ENCODE results near the gene CDSN.
"Not testable (repeated sequence)": the region's sequence is repeated elsewhere in the genome, so short reads cannot be mapped to it uniquely, and the experiment has no call there.

The CDSN gene, protein sequence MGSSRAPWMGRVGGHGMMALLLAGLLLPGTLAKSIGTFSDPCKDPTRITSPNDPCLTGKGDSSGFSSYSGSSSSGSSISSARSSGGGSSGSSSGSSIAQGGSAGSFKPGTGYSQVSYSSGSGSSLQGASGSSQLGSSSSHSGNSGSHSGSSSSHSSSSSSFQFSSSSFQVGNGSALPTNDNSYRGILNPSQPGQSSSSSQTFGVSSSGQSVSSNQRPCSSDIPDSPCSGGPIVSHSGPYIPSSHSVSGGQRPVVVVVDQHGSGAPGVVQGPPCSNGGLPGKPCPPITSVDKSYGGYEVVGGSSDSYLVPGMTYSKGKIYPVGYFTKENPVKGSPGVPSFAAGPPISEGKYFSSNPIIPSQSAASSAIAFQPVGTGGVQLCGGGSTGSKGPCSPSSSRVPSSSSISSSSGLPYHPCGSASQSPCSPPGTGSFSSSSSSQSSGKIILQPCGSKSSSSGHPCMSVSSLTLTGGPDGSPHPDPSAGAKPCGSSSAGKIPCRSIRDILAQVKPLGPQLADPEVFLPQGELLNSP

DNA sequence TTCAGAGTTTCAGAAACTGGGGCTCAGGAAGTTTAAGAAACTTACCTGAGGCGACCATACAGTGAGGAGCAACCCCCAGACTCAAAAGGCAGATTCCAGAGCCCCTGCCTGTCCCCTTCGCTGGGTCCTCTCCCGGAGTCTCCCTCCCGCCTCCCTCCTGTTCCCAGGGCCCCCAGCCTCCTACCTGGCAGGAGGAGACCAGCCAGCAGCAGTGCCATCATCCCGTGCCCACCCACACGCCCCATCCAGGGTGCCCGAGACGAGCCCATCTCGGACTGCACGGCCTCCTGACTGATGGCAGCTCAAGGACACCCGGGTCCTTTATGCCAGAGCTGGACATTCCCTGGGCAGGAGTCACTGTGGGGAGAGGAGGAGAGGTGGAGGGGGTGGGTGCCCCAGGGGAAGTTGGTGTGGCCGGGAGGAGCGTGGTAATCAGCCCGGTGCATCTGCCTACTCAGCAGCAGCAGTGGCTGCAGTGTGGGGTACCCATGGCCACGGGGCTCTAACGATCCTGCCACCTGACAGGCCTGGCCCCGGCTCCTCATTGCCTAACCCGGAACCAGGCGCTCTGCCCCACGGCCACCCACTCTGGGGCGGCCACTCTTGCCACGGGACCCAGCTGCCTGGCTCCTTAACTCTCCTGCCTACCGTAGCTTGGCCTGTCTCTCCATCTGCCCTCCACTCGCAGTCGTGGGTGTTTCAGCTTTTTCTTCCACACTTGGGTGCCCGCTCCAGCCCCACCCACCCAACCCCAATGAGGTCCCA is at the start of gene CDSN:
CDSN (minus strand) TSS at position 296 of the 765 bp plus-strand sequence; CDS start at position 269, 27 bp downstream.
- no peak for ATAC-seq

DNA sequence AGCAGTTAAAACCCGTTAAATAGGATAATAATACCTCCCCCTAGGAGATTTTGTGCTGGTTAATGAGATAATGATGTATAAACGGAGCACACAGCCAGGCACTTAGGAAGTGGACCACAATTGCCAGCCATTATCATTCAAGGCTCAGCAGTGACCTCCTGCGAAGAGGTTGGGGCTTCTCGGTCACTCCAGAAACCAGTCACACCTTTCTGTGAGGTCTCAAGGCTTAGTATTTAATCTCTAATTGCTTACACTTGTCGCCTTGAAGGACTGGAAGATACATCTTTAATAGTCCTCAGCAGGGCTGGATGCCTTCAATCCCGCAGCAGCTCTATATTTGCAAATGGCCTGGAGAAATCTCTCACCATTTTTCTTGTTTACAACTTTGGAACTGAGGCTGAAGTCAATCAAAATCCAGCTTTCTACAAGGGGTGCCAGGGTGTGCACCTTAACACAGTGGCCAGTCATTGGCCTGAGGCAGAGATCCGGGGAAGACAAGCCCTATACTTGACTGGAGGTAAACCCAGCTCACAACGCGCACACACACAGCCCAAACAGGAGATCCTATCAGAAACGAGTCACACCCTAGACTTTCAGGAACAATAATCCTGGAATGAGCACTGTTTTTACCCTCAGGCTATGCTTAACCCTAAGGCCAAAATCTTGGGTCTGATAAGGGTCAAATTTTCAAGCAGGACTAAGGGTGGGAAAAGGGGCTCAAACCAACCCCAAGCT is 49.0 kb upstream of the CDSN start:
- ATAC-seq = no peak

DNA sequence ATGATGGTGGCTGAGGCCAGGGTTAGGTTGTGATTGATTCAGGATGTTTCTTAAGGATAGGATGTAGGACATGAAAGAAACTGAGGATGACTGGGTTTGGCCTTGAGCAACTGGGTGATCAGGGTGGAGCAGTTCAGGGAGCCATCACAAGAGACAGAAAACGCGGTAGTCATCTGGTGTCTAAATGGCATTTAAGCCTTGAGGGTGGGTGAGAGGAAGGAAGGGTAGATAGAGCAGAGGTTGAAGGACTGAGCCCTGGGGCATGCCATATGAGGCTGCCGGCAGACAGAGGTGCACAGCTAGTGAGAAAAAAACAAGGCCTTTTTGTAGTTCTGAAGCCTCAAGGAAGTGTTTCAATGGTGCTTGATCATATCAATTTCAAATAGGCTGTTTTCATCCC is 48.4 kb upstream of the CDSN start:
- no peak for ATAC-seq

DNA sequence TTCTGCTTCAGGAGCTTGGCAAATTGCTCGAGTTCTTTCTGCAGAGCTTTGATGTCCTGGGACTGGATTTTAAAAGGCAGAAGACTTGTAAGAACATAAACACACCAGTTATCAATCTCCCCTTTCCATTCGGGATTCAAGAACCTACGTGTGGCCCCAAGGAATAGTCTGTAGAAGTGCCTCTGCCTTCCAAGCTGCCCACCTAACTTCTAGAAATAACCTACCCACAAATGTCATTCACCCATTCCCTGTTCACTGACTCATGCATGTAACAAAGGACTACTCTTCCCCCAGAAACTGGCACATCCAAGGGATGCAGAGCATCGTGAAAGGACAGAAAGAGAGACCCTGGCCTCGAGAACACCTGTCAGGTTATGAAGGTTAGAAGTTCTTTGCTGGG is 45.7 kb upstream of the CDSN start:
- no peak for ATAC-seq

DNA sequence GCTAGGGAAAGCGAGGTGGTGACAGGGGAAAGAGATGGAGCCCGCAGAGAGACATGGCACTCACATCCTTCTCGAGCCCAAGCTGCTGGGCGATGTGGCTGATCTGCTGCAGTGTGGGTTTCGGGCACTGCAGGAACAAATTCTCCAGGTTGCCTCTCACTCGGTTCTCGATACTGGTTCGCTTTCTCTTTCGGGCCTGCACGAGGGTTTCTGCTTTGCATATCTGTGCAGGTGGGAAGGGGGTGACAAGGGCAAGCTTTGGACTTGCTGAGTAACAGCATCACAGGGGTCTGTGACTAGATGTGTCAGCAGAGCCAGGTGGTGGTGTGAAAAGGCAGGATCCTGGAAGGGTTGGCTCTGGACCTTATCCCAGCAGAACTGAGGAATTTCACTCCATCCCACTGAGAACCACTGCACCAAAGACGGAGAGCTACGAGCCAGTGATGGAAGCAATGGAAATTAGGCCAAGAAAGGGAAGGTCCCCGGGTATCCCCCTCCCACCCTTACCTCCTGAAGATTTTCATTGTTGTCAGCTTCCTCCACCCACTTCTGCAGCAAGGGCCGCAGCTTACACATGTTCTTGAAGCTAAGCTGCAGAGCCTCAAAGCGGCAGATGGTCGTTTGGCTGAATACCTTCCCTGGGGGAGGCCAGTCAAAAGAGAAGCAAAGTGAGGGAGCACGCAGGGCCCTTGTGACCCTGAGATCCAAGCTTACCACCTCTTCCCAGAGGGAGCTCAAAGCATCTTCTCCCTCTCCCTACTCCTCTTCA is 45.0 kb upstream of the CDSN start:
- ATAC-seq = peak; percentile 45 to 78

DNA sequence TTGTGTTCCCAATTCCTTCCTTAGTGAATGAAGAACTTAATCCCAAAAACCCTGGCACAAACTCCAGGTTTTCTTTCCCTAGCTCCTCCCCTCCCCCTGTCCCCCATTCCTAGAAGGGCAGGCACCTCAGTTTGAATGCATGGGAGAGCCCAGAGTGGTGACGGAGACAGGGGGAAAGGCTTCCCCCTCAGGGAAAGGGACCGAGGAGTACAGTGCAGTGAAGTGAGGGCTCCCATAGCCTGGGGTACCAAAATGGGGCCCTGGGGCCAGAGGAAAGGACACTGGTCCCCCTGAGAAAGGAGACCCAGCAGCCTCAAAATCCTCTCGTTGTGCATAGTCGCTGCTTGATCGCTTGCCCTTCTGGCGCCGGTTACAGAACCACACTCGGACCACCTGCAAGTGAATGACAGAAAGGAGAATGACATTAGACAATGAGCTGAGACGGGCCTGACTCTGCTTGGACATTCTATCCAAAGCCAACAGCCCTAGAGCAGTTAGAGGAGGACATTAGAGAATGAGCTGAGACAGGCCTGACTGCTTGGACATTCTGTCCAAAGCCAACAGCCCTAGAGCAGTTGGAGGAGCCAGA is 44.3 kb upstream of the CDSN start:
- not testable (repeated sequence) for ATAC-seq

DNA sequence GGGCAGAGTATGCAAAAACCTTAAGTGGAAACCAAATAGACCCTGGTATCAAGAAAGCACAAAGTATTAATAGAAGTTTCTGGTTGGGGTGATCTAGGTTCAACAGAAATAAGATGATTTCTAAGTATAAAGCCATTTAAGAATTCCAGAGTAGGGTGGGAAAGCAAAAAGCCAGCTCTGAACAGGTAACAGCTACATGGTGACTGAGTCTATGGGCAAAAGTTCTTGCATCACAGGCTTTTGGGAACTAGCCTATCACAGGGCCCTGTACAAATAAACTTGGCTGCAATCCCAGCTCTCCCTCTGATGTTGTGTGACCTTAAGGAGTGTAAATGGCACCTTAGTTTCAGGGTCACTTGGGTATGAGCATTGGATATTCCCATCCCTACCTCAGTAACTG is 43.7 kb upstream of the CDSN start:
- no peak for ATAC-seq

DNA sequence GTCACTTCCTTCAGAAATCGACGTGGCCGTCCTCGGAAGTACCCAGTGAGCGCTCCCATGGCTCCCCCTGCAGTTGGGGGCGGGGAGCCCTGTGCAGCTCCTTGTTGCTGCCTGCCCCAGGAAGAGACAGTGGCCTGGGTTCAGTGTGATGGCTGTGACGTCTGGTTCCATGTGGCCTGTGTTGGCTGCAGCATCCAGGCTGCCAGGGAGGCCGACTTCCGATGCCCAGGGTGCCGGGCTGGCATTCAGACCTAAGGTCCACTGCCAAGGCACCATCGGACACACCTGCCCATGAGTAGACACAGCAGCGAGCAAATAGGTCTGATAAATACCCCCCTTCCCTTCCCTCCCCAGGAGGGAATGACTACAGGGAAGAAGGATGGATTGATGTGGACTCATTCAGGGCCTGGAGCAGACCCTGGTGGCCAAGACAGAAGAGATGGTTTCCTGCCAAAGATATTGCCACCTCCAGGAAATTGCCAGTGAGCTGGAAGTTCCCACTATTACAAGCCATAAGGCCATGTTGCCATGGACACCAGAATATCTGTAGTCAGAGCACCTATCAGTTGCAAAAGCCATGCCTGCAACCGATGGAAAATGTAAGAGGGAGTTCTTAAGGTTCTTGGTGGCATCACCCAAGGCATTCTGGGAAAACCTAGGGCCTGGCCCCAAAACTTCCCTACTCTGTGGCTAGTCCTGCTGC is 42.4 kb upstream of the CDSN start:
- no peak for ATAC-seq

DNA sequence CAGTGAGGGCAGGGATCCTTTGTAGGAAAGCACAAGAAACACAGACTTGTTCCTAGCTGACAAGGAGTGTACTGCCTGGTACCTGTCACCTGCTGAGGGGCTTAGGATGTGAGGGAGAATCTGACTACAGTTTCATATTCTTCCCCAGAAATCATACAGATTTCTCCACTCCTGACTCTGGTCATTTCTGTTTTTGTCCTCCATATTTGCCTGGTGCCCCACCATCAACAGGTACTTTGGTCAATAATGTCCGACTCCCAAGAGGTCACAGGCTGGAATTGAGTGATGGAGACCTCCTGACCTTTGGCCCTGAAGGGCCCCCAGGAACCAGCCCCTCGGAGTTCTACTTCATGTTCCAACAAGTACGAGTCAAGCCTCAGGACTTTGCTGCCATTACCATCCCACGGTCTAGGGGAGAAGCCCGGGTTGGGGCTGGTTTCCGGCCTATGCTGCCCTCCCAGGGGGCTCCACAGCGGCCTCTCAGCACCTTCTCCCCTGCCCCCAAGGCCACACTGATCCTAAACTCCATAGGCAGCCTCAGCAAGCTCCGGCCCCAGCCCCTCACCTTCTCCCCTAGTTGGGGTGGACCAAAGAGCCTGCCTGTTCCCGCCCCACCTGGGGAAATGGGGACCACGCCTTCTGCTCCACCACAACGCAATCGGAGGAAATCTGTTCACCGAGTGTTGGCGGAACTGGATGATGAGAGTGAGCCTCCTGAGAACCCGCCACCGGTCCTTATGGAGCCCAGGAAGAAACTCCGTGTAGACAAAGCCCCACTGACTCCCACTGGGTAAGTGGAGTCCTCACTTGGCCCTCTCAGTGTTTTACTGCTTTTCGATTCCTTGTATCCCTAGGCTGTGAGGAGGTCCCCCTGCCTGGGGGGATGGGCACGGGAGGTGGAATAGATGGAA is 41.2 kb upstream of the CDSN start:
- no peak for ATAC-seq

DNA sequence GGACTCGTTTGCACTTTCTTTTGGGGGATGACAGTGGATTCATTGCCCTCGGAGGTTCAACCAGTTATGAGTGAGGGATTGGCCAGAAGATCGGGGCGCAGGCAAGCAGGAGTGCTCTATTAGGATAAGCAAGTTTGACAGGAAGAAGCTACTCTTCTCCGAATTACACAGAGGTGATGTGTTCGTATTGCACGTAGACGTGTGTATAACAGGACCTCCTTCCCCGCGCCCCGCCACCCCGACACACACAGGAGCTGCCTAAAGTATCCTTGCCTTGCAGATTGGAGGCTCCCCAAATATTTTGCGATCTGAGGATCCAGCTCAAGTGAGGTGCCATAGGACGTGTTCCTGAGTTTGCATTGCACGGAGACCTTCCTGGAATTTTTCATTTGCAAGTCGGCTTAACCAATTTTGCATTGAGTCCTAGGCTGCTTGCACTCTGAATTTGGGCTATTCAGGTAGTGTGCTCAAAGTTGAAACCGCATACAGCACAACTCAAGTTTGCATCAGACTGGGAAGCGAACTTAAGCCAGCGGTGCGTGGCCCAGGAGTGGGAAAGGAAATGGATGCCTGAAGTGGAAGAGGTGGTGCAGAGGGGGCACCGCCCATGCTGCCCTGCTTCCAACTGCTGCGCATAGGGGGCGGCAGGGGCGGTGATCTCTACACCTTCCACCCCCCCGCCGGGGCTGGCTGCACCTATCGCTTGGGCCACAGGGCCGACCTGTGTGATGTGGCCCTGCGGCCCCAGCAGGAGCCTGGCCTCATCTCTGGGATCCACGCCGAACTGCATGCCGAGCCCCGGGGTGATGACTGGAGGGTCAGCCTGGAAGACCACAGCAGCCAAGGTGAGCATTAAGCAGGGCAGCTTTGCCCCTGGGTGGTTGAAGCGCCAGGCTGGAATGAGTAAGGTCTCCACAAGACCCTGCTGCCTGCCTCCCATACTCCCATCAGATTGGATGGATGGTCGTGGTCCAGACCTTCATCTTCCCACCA is 38.9 kb upstream of the CDSN start:
- ATAC-seq = no peak

DNA sequence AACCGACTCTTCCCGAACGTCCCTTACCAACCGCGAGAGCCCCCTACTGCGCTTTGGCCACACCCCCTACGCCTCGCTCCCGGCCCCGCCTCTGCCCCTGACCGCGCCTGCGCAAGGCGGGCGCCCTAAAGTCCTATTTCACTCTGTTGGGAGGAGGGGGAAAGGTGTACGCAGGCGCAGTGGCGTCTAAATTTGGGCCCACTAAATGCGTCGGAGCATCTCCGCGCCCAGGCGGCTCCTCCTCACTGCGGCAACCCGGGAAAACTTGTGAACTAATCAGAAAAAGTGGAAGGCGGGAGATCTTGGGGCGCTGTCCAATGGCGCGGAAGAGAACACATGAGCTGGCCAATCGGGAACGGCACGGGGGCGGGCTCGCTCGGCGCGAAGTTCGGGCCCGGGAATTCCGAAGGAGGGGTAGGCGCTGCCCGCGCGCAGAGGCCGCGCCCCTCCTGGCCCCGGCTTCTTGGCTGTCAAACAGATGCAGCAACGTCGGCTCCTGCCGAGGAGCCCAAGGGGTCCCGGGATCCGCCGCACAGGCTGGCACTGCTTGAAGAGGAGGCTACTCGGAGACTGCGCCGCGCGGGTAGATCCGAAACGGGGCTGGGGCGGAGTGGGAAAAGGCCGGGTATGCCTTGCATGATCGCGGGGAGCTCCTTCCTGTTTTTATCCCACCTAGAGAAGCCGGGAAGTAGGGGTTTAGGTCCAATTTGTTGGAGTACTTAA is 38.1 kb upstream of the CDSN start, which contains the start of gene TCF19:
TCF19 (plus strand) TSS at position 450 of the 723 bp plus-strand sequence. CDS start 881 bp downstream, outside the sequence.
- ATAC-seq = peak; percentile 95 to 96

DNA sequence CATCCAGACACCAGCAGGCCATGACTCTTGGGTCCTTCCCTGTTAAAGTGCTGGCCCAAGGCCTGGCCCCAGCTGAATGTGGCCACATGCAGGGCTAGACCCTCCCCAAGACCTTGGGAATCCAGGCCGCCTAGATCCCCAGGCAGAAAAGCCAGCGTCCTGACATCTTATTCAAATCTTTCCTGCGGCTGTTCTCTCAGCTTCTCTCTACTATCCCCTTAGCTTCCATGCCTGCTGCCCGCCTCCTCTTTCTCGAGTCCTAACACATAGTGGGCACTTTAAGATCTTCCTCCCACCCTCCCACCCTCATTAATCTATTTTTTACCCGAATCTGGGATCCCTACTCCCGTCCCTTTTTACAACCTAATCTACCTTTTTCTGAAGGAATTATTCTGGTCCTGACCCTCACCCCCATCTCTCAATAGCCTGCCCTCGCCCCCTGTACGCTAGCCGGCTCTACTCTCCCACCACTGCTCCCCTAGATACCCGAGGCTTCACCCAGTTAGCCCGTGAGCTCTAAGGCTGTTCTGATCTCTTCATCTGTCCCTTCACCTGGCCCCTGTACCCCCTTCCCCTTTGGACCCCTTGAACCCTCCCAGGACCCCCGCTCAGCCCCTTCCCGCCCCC is 37.4 kb upstream of the CDSN start, which contains the start of gene CCHCR1:
CCHCR1 (minus strand) TSS at position 290 of the 627 bp plus-strand sequence; CDS start at position 88, 202 bp downstream.
- peak; percentile 22 to 25 for ATAC-seq

DNA sequence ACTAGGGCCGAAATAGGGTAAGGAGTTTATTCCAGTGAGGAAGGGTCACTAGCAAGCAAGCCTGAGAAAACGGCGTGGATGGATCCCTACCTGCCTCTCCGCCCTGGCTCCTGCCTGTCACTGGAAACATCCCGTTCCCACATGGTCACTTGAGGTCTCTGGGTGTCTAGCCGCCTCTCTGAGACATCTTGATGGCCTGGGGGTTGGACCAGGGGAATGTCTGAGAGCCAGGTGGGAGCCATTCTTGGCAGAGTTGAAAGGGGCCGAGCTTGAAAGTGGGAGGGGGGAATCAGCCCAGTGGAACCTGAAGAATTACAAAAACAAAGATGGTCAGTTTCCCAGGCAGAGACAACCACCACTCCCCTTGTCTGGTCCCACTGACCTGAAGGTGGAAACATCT is 36.4 kb upstream of the CDSN start:
- ATAC-seq = no peak

DNA sequence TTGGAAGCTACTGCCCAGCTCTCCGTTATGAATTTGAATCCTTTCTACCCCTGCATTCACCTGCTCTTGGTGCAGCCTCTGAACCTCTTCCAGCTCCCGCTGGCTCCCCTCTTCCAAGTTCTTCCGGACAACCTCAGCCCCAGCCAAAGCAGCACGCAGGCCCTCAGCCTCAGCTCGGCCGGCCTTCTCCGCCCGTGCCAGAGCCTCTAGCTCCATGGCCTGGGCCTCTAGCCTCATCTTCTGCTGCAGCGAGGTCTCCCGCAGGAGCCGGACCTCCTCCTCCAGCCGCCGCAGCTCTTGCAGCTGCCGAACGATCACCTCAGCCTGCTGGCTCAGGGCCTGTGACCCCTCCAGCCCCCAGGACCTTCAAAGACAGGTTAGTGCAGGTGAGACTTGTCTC is 34.2 kb upstream of the CDSN start:
- no peak for ATAC-seq

DNA sequence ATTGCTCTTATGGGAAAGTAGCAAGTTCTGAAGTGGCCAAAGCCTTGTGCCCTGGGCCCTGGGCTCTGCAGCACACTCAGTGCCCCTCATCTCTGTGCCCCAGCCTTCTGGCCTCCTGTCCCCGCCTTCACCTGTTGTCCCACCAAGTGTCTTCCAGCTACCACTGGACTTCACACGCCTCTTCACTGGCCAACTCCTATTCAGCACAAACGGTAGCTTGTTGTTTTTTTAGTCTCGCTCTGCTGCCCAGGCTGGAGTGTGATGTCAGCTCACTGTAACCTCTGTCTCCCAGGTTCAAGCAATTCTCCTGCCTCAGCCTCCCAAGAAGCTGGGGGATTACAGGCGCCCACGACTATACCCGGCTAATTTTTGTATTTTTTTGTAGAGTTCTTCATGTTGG is 32.5 kb upstream of the CDSN start:
- ATAC-seq = no peak

DNA sequence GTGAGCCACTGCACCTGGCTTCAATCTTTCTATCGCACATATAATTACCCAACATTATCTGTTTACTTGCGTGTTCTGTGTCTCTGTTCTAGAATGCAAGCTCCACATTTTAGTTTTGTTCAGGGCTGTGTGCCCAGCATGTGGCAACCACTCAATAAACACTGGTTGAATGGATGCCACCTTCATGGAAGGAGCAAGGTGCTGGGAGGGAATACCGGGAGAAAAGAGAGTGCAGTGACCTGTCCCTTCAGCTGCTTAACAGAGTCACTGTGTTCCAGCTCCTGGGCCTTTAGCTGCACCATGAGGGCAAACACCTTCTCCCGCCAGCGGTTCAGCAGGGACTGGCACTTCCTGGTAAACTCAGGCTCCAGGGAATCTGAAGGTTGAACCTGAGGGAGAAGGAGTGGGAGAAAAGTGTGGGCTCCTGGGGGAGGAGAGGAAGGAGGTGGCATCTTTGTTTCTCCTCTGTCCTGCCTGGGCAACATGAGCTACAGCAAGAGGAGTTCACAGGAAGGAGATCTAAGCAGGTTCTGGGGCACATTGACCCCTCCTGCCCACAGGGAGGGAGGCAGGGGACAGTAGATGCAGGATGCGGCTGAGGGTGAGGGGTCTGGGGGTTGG is 29.7 kb upstream of the CDSN start:
- ATAC-seq = no peak

DNA sequence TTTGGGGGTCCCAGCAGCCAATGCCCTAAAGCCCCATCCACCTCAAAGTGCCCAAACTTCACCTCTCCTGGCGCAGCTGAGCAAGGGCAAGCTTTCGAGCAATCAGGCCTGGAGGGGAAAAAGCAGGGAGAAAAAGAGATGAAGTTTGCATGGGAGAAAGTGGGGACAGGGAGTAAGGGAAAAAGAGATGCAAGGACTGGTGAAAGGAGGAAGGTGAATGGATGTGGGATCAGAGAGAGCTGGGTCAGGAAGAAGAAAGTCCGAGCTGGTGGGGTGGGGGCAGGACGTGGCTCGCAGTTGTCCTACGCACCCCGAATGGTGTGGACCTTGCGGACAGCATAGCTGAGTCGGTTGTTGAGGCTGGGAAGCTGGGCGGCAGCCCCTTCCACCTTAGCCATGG is 25.1 kb upstream of the CDSN start:
- ATAC-seq = no peak

Data from activated CD4-positive, CD25-positive, alpha-beta regulatory T cell treated with anti-CD3 and anti-CD28 coated beads, Interleukin-2, amount 50 U/mL, for 24 hours (primary cell).